ENCODE measurements around the gene KCNB1. TPM values are rescaled to one million over a fixed set of nuclear protein-coding genes. Genes with fewer than 3 reads are reported as not detected.

Gene KCNB1
- total RNA-seq, 2 experiments from 2014 or later: not detected

DNA sequence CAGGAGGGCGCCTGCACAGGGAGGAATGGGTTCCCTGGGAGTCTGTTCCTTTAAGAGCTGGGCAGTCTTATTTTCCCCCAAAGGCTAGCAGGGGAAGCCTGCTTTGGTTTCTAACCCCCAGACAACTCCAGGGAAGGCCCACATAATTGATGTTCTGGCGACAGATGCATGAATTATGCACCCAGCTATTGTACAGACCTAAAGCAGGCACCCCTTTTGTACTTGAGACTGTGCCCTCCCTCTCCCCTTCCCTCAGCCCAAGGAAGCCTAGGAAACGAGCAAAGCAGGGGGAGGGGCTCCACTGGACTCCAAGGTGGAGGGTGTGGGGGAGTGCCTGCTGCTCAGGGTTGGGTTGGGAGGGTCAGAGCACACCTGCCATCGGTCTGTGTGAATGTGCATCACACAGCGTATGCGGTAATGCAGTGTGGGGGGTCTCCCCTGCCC lies 102.1 kb downstream of the KCNB1 start:
- ChIA-PET POLR2A (interaction anchor here (1.0 kb wide), 1 partner anchor 95 kb away, joined by 3 read pairs; no protein-coding TSS in a partner anchor), CTCF (interaction anchor here (1.6 kb wide), 1 partner anchor 129 kb away, joined by 4 read pairs; no protein-coding TSS in a partner anchor)

GRCh38 chr20:49379338-49379737 lies 103.1 kb downstream of the KCNB1 start:
- ATAC-seq (no peak), DNase-seq (no peak)
- TF ChIP-seq, protein P1, sequence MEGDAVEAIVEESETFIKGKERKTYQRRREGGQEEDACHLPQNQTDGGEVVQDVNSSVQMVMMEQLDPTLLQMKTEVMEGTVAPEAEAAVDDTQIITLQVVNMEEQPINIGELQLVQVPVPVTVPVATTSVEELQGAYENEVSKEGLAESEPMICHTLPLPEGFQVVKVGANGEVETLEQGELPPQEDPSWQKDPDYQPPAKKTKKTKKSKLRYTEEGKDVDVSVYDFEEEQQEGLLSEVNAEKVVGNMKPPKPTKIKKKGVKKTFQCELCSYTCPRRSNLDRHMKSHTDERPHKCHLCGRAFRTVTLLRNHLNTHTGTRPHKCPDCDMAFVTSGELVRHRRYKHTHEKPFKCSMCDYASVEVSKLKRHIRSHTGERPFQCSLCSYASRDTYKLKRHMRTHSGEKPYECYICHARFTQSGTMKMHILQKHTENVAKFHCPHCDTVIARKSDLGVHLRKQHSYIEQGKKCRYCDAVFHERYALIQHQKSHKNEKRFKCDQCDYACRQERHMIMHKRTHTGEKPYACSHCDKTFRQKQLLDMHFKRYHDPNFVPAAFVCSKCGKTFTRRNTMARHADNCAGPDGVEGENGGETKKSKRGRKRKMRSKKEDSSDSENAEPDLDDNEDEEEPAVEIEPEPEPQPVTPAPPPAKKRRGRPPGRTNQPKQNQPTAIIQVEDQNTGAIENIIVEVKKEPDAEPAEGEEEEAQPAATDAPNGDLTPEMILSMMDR (IDR thresholded peaks at IDR 0.05): no peak
- intact Hi-C loops (cut with micrococcal nuclease): no loop called here
- Mint-ChIP-seq H3K36me3 (ENCODE audit: low read depth) (no peaks in the 10 kb centered on the region), H3K9me3 (no peaks in the 10 kb centered on the region), H3K4me3 (no peak overlapping the region), H3K4me1 (ENCODE audit: low read depth) (no peaks in the 10 kb centered on the region), H3K27ac (no peak overlapping the region), H3K27me3 (peaks cover 14% of the 10 kb centered on the region)
- POLR2A ChIA-PET: interaction anchor here (1.0 kb wide), 1 partner anchor 94 kb away, joined by 3 read pairs; no protein-coding TSS in a partner anchor
- CTCF ChIA-PET: interaction anchor here (1.6 kb wide), 1 partner anchor 130 kb away, joined by 4 read pairs; no protein-coding TSS in a partner anchor

More for the DNA sequence above, 102.1 kb downstream of the KCNB1 start:
- Mint-ChIP-seq H3K4me3 (no peak overlapping the region), H3K4me1 (ENCODE audit: low read depth) (no peaks in the 10 kb centered on the region), H3K9me3 (no peaks in the 10 kb centered on the region), H3K36me3 (ENCODE audit: low read depth) (no peaks in the 10 kb centered on the region), H3K27ac (no peak overlapping the region), H3K27me3 (peaks cover 18% of the 10 kb centered on the region)
- TF ChIP-seq, protein P1 (IDR thresholded peaks at IDR 0.05): no peak
- no peak for DNase-seq
- no peak for ATAC-seq
- intact Hi-C loops (cut with micrococcal nuclease): loop anchor here (10.0 kb wide), 1 partner anchor 104 kb away; the partner anchor contains the start of gene KCNB1

- Mint-ChIP-seq H3K27ac (no peak overlapping the region), H3K36me3 (ENCODE audit: low read depth) (no peaks in the 10 kb centered on the region), H3K9me3 (no peaks in the 10 kb centered on the region), H3K4me1 (ENCODE audit: low read depth) (no peaks in the 10 kb centered on the region), H3K27me3 (peaks cover 6% of the 10 kb centered on the region), H3K4me3 (no peak overlapping the region)
- DNase-seq (no peak), ATAC-seq (no peak)
- intact Hi-C loops (cut with micrococcal nuclease): no loop called here
- ChIA-PET POLR2A (no interaction called here), CTCF (no interaction called here)
- TF ChIP-seq, protein P1 (IDR thresholded peaks at IDR 0.05): no peak
Observed at GRCh38 chr20:49377326-49377725, 105.1 kb downstream of the KCNB1 start.

DNA sequence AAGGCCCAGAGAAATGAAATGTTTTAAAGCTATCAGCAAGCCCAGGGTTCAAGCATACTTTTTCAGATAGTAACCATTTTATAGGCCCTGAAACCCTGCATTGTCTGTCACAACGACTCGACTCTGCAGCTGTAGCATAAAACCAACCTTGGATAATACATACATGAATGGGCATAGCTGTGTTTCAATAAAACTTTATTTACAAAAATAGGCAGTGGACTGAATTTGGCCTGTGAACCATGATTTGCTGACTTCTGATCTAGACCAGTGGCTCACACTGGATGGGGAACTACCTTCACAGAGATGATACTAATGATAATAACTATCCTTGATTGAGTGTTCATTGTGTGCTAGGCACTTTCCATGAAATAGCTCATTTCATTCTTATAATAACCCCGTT lies 107.3 kb downstream of the KCNB1 start:
- Mint-ChIP-seq H3K9me3 (no peaks in the 10 kb centered on the region), H3K27me3 (peaks cover 9% of the 10 kb centered on the region), H3K36me3 (ENCODE audit: low read depth) (no peaks in the 10 kb centered on the region), H3K27ac (no peak overlapping the region), H3K4me3 (no peak overlapping the region), H3K4me1 (ENCODE audit: low read depth) (no peaks in the 10 kb centered on the region)
- ATAC-seq: no peak
- ChIA-PET CTCF (interaction anchor here (0.7 to 2.2 kb wide), 4 partner anchors 9 to 514 kb away, joined by 3 to 9 read pairs (median 4); no protein-coding TSS in a partner anchor), POLR2A (no interaction called here)
- DNase-seq: no peak
- intact Hi-C loops (cut with micrococcal nuclease): no loop called here
- TF ChIP-seq, protein P1 (IDR thresholded peaks at IDR 0.05): no peak

GRCh38 chr20:49372095-49372734 lies 110.3 kb downstream of the KCNB1 start:
- CTCF ChIA-PET: interaction anchor here (0.7 kb wide), 1 partner anchor 287 kb away, joined by 3 read pairs; no protein-coding TSS in a partner anchor
- Mint-ChIP-seq H3K4me1 (ENCODE audit: low read depth) (no peaks in the 10 kb centered on the region), H3K4me3 (no peak overlapping the region), H3K27ac (no peak overlapping the region), H3K9me3 (no peaks in the 10 kb centered on the region), H3K27me3 (peaks cover 12% of the 10 kb centered on the region), H3K36me3 (ENCODE audit: low read depth) (no peaks in the 10 kb centered on the region)
- TF ChIP-seq, protein P1 (IDR thresholded peaks at IDR 0.05): no peak
- POLR2A ChIA-PET: no interaction called here
- ATAC-seq: no peak
- no peak for DNase-seq
- intact Hi-C loops (cut with micrococcal nuclease): no loop called here

All from activated CD8-positive, alpha-beta T cell treated with anti-CD3 and anti-CD28 coated beads for 36 hours (primary cell).